ENCODE data around the gene ZC3H10.
A peak's percentile ranks its signal among the peaks of the same experiment; 100 is the strongest.
"Not testable (repeated sequence)": the region's sequence is repeated elsewhere in the genome, so short reads cannot be mapped to it uniquely, and the experiment has no call there.

The ZC3H10 gene

GRCh38 chr12:56156464-56157200, 38.6 kb downstream of the ZC3H10 start:
- not testable (repeated sequence) for DNase-seq

GRCh38 chr12:56157201-56158028, 39.3 kb downstream of the ZC3H10 start:
- DNase-seq: peak; percentile 60

GRCh38 chr12:56158029-56158925, 40.2 kb downstream of the ZC3H10 start, which contains the start of gene MYL6:
Gene MYL6, plus strand, starts transcription at chr12:56158359. Its CDS starts 43 bp downstream, at chr12:56158402.
- DNase-seq: peak; percentile 95

- peak; percentile 39 for DNase-seq
Observed at GRCh38 chr12:56158926-56159461, 40.9 kb downstream of the ZC3H10 start.

- DNase-seq: no peak
Observed at GRCh38 chr12:56159482-56160192, 41.6 kb downstream of the ZC3H10 start.

- peak; percentile 60 for DNase-seq
Observed at GRCh38 chr12:56160193-56160763, 42.2 kb downstream of the ZC3H10 start.

GRCh38 chr12:56160894-56161689, 43.0 kb downstream of the ZC3H10 start:
- DNase-seq: no peak

GRCh38 chr12:56161690-56162351, 43.8 kb downstream of the ZC3H10 start:
- no peak for DNase-seq

- no peak for DNase-seq
Observed at GRCh38 chr12:56162468-56163290, 44.6 kb downstream of the ZC3H10 start.

GRCh38 chr12:56163533-56164344, 45.7 kb downstream of the ZC3H10 start:
- no peak for DNase-seq

- no peak for DNase-seq
Observed at GRCh38 chr12:56164345-56164729, 46.3 kb downstream of the ZC3H10 start.

GRCh38 chr12:56165369-56165768, 47.3 kb downstream of the ZC3H10 start:
- DNase-seq: no peak

- no peak for DNase-seq
Observed at GRCh38 chr12:56169229-56169759, 51.2 kb downstream of the ZC3H10 start.

GRCh38 chr12:56172839-56173238, 54.8 kb downstream of the ZC3H10 start:
- DNase-seq: no peak
